Measurements from ENCODE around the gene GPC5. TPM values are rescaled to one million over a fixed set of nuclear protein-coding genes. Genes with fewer than 3 reads are reported as not detected.

Gene GPC5
- total and polyA plus RNA-seq, 2 of the 8 experiments (the other 6 are each of a cell fraction or from before 2014, with no cell fraction given) = 0.20 to 0.39 TPM

DNA sequence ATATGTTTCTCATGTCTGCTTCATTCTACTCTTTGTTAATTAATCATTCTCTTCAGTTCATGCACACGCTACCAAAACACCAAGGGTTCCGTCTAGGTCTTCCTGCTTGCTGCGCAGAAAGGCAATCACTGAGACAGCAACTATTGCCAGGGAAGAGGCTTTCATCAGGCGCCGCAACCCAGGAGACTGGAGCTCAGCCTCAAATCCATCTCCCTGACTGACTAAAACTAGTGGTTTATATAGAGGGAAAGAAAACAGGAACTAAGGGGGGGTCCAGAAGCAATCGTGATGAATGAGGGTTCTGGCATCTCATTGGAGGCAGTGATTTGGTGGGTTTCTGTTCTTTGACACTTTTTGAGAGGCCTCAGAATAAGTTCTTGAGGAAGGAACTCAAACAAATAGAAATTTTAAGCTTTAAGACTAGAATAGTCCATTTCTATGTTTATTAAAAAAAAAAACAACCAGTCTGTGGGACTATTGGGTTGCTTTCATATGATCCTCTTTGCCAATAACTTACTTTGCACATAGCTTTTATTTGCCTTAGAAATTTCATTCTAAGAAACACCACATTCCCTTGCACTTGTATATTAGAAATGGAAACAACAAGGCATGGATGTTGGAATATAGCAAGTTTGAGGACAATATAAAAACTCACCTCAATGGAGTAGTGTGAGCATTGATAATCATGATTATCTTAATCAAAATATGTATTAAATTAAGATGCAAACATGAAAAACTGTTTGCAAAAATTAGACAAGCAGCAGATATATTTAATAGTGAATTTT, 1137.0 kb downstream of the GPC5 start:
- H2BK5ac ChIP-seq (ENCODE audit: low read depth, low read length) = no peak overlapping the region
- POLR2A ChIA-PET (ENCODE audit: partially characterized antibody) = no interaction called here
- H3K27me3 ChIP-seq (replicated peaks in 1 of 4; ENCODE audit: control insufficient read depth in 3 of 4, extremely low read depth in 1 of 4, insufficient read depth in 3 of 4, low read length in 3 of 4) = no peaks in the 10 kb centered on the region
- H3K79me2 ChIP-seq (ENCODE audit: control insufficient read depth in 1 of 2, insufficient read depth in 2 of 2, low read length in 2 of 2) = no peaks in the 10 kb centered on the region
- no peaks in the 10 kb centered on the region for H4K20me1 ChIP-seq (replicated peaks in 1 of 2; ENCODE audit: control insufficient read depth in 1 of 2, insufficient read depth in 2 of 2, low read length in 2 of 2)
- no peaks in the 10 kb centered on the region for H3K9me3 ChIP-seq (ENCODE audit: insufficient read depth in 2 of 2, low read depth in 1 of 2, low read length in 1 of 2)
- no peak overlapping the region for H2BK12ac ChIP-seq (ENCODE audit: low read depth, low read length)
- H3K56ac ChIP-seq (replicated peaks; ENCODE audit: insufficient read length, low read depth, low read length) = no peak overlapping the region
- no peak overlapping the region for H3K14ac ChIP-seq (ENCODE audit: insufficient read length)
- H3K36me3 ChIP-seq (ENCODE audit: control insufficient read depth in 2 of 4, insufficient read depth in 4 of 4, low read length in 3 of 4) = no peaks in the 10 kb centered on the region
- H2AFZ ChIP-seq (ENCODE audit: low read length) = no peak overlapping the region
- WGBS, 2 experiments (ENCODE audit: extremely low coverage in 1 of 2, insufficient coverage in 1 of 2, insufficient read length in 1 of 2, insufficient replicate concordance in 2 of 2, low coverage in 1 of 2, low lambda C conversion rate in 2 of 2, missing lambda C conversion rate in 1 of 2) = 92% methylated on average over 6 of the region's 6 CpGs; no CpG with 5 or more reads in 1 of the 2 experiments
- H3K4me3 ChIP-seq (ENCODE audit: extremely low read depth in 1 of 4, insufficient read depth in 2 of 4, low read depth in 3 of 4, low read length in 4 of 4) = no peak overlapping the region
- DNase-seq (ENCODE audit: low read depth in 1 of 2, low spot score in 2 of 2) (no peak), FAIRE-seq (no peak)
- CTCF ChIA-PET (ENCODE audit: partially characterized antibody) = no interaction called here
- no peak overlapping the region for H2AK5ac ChIP-seq (ENCODE audit: low read depth, low read length)
- no peak overlapping the region for H2BK20ac ChIP-seq (ENCODE audit: low read length)
- H3K4me2 ChIP-seq (ENCODE audit: insufficient read depth in 1 of 2, low read depth in 2 of 2, low read length in 2 of 2) = no peak overlapping the region
- no peaks in the 10 kb centered on the region for H3K79me1 ChIP-seq (ENCODE audit: low read depth, low read length)
- no peak overlapping the region for H4K5ac ChIP-seq (ENCODE audit: insufficient read length, low read depth, low read length)
- no peak overlapping the region for H3K23ac ChIP-seq (ENCODE audit: insufficient read length)
- no peak overlapping the region for H2BK15ac ChIP-seq (ENCODE audit: low read length)
- no peaks in the 10 kb centered on the region for H3K23me2 ChIP-seq (ENCODE audit: low read depth, low read length)
- H3K27ac ChIP-seq (ENCODE audit: low read depth, low read length) = no peak overlapping the region
- H4K91ac ChIP-seq (replicated peaks; ENCODE audit: insufficient read length, low read length) = no peak overlapping the region
- no peak overlapping the region for H2BK120ac ChIP-seq (replicated peaks; ENCODE audit: low read depth, low read length)
- H3K9ac ChIP-seq (replicated peaks in 1 of 4; ENCODE audit: extremely low read depth in 1 of 4, low read depth in 3 of 4, low read length in 3 of 4) = no peak overlapping the region
- H3K4ac ChIP-seq (replicated peaks; ENCODE audit: insufficient read length, low read depth, low read length) = no peak overlapping the region
- H3K4me1 ChIP-seq (replicated peaks in 1 of 4; ENCODE audit: control insufficient read depth in 3 of 4, insufficient read depth in 4 of 4, low read length in 3 of 4) = no peaks in the 10 kb centered on the region
- no peak overlapping the region for H4K8ac ChIP-seq (ENCODE audit: extremely low read depth, insufficient read depth, low read length)
- H3K18ac ChIP-seq (ENCODE audit: extremely low read depth, low read length) = no peak overlapping the region
- TF ChIP-seq HDAC6 (IDR thresholded peaks at IDR 0.05; ENCODE audit: low read depth, low read length) = no peak
- TF ChIP-seq RXRA (IDR thresholded peaks at IDR 0.05; ENCODE audit: insufficient read depth, low read depth, low read length) = no peak
- TF ChIP-seq SIN3A (conservative IDR thresholded peaks at IDR 0.05 in 1 of 2, IDR thresholded peaks at IDR 0.05 in 1 of 2; ENCODE audit: low read depth in 1 of 2, low read length in 2 of 2) = no peak

All from H1 (cell line).